ENCODE data around the gene PELI2. TPM values are rescaled to one million over a fixed set of nuclear protein-coding genes. Genes with fewer than 3 reads are reported as not detected.

Gene PELI2
- total RNA-seq, 1 experiment from 2014 or later: 23.5 TPM

DNA sequence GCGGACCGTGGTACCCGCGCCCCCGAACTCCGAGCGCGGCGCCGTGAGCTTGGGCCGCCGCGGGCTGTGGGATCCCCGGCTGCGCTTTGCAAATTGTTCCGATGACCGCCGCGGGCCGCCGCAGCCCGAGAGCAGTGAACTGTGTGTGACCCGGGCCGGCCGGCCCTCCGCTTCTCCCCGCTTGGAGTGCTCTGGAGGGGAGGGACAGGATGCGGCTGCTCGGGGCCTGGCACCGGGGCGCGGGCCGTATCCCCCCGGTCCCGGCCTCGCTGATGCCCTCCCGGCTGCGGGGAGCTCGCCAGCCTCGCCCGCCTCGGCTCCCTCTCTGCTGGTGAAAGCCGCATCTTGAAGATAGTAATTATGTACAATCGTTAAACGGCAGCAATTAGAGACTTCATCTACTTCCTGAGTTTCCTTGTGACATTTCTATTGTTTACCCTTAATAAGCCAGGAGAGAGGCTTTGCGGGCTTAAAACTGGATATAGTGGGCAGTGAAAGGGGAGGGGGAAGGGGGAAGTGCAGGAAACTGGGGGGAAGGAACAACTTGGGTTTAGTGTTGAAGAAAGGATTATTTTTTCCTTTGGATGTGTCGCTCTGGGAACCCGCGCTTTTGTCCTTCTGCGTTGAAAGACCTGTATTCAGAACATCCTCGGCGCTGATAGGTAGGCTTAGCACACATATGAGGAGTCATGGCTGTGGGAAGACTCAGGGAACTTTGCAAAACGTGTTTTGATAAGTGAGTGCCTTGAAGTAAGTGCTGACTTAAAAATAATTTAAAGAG is 1.2 kb downstream of the PELI2 start:
- peak overlapping the region; percentile 74 for H3K4me3 Mint-ChIP-seq
- ChIA-PET POLR2A (interaction anchor here (0.6 kb wide), 2 partner anchors 73 to 75 kb away, joined by 3 to 4 read pairs; no protein-coding TSS in a partner anchor), CTCF (interaction anchor here (0.8 to 1.4 kb wide), 3 partner anchors 221 to 366 kb away, joined by 3 to 5 read pairs (median 3); no protein-coding TSS in a partner anchor)
- peaks cover 38% of the 10 kb centered on the region for H3K4me1 Mint-ChIP-seq
- H3K27me3 Mint-ChIP-seq (ENCODE audit: low read depth): peaks cover 21% of the 10 kb centered on the region
- TF ChIP-seq, protein P1, sequence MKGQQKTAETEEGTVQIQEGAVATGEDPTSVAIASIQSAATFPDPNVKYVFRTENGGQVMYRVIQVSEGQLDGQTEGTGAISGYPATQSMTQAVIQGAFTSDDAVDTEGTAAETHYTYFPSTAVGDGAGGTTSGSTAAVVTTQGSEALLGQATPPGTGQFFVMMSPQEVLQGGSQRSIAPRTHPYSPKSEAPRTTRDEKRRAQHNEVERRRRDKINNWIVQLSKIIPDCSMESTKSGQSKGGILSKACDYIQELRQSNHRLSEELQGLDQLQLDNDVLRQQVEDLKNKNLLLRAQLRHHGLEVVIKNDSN (CRISPR knock-in tag; IDR thresholded peaks at IDR 0.05): no peak
- TF ChIP-seq KAT7 (CRISPR knock-in tag; IDR thresholded peaks at IDR 0.05; ENCODE audit: borderline replicate concordance): 0 out of 2 replicates have a peak, but pooled peaks have one; percentile 22
- no peaks in the 10 kb centered on the region for H3K9me3 Mint-ChIP-seq
- no peak overlapping the region for H3K27ac Mint-ChIP-seq
- ATAC-seq (peak; percentile 37), DNase-seq (ENCODE audit: low spot score) (peak; percentile 50)
- no peaks in the 10 kb centered on the region for H3K36me3 Mint-ChIP-seq

DNA sequence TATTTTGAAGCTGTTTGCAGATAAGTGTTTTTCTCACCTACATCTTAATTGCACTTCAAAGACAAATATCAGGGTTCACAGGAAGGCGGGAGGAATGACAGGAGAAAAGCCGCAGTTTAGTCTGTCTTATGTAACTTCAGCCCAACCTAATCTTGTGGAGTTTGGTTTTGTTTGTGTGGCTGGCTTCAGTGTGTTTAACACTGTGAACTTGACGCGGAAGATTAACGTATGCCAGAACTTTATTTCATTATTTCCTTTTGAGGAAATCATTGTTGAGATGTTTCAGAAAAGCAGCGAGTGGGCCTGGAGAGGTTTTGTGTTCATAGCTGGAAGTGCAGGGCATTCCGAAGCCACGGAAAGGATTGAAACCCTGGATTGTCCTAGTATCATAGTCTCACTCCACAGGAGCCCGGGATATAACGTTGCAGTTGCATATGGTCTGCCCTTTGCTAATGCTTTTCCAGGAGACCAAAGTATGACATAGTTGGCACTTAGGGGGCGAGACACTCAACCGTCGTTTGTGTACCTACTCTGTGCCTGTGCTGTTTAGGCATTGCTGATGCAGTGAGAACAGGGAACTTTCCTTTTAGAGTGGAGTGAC is 2.0 kb downstream of the PELI2 start:
- Mint-ChIP-seq H3K4me1 (peaks cover 42% of the 10 kb centered on the region), H3K36me3 (no peaks in the 10 kb centered on the region), H3K27me3 (ENCODE audit: low read depth) (peaks cover 21% of the 10 kb centered on the region), H3K4me3 (peak overlapping the region; percentile 74), H3K9me3 (no peaks in the 10 kb centered on the region), H3K27ac (no peak overlapping the region)
- no peak for TF ChIP-seq PRRX2 (CRISPR knock-in tag; IDR thresholded peaks at IDR 0.05)
- TF ChIP-seq TP53 (CRISPR knock-in tag; IDR thresholded peaks at IDR 0.05): no peak
- no peak for TF ChIP-seq ZNF263 (CRISPR knock-in tag; IDR thresholded peaks at IDR 0.05; ENCODE audit: low read depth)
- TF ChIP-seq, protein P2, sequence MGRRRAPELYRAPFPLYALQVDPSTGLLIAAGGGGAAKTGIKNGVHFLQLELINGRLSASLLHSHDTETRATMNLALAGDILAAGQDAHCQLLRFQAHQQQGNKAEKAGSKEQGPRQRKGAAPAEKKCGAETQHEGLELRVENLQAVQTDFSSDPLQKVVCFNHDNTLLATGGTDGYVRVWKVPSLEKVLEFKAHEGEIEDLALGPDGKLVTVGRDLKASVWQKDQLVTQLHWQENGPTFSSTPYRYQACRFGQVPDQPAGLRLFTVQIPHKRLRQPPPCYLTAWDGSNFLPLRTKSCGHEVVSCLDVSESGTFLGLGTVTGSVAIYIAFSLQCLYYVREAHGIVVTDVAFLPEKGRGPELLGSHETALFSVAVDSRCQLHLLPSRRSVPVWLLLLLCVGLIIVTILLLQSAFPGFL (CRISPR knock-in tag; IDR thresholded peaks at IDR 0.05; ENCODE audit: borderline replicate concordance): no peak
- no peak for TF ChIP-seq EMX1 (CRISPR knock-in tag; IDR thresholded peaks at IDR 0.05)
- TF ChIP-seq, protein P3, sequence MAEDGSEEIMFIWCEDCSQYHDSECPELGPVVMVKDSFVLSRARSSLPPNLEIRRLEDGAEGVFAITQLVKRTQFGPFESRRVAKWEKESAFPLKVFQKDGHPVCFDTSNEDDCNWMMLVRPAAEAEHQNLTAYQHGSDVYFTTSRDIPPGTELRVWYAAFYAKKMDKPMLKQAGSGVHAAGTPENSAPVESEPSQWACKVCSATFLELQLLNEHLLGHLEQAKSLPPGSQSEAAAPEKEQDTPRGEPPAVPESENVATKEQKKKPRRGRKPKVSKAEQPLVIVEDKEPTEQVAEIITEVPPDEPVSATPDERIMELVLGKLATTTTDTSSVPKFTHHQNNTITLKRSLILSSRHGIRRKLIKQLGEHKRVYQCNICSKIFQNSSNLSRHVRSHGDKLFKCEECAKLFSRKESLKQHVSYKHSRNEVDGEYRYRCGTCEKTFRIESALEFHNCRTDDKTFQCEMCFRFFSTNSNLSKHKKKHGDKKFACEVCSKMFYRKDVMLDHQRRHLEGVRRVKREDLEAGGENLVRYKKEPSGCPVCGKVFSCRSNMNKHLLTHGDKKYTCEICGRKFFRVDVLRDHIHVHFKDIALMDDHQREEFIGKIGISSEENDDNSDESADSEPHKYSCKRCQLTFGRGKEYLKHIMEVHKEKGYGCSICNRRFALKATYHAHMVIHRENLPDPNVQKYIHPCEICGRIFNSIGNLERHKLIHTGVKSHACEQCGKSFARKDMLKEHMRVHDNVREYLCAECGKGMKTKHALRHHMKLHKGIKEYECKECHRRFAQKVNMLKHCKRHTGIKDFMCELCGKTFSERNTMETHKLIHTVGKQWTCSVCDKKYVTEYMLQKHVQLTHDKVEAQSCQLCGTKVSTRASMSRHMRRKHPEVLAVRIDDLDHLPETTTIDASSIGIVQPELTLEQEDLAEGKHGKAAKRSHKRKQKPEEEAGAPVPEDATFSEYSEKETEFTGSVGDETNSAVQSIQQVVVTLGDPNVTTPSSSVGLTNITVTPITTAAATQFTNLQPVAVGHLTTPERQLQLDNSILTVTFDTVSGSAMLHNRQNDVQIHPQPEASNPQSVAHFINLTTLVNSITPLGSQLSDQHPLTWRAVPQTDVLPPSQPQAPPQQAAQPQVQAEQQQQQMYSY (CRISPR knock-in tag; IDR thresholded peaks at IDR 0.05): peak; percentile 60
- TF ChIP-seq, protein P4, sequence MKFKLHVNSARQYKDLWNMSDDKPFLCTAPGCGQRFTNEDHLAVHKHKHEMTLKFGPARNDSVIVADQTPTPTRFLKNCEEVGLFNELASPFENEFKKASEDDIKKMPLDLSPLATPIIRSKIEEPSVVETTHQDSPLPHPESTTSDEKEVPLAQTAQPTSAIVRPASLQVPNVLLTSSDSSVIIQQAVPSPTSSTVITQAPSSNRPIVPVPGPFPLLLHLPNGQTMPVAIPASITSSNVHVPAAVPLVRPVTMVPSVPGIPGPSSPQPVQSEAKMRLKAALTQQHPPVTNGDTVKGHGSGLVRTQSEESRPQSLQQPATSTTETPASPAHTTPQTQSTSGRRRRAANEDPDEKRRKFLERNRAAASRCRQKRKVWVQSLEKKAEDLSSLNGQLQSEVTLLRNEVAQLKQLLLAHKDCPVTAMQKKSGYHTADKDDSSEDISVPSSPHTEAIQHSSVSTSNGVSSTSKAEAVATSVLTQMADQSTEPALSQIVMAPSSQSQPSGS (CRISPR knock-in tag; IDR thresholded peaks at IDR 0.05; ENCODE audit: borderline replicate concordance, low read depth): no peak
- no peak for ATAC-seq
- ChIA-PET POLR2A (no interaction called here), CTCF (interaction anchor here (1.1 to 1.4 kb wide), 2 partner anchors 362 to 367 kb away, joined by 3 to 5 read pairs; no protein-coding TSS in a partner anchor)
- DNase-seq (ENCODE audit: low spot score): no peak

DNA sequence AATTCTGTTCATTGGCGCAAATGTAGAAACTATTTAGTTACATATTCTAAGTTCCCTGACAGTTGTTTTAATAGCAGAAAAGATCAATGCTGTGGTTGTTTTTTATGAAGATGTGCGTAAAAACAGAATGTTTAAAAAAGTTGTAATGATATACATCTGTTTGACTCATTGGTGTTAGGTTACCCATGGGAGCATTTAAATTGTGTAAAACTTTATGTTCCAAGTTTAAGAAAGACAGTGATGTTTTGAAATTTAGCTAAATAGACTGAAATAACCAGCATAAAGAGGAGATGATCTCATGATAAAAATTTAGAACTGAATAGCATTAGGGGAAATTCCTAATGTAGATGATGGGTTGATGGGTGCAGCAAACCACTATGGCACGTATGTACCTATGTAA is 3.6 kb downstream of the PELI2 start:
- ChIA-PET POLR2A (no interaction called here), CTCF (no interaction called here)
- ATAC-seq (no peak), DNase-seq (ENCODE audit: low spot score) (no peak)
- no peak overlapping the region for H3K4me3 Mint-ChIP-seq
- H3K9me3 Mint-ChIP-seq: no peaks in the 10 kb centered on the region
- H3K27me3 Mint-ChIP-seq (ENCODE audit: low read depth): peaks cover 21% of the 10 kb centered on the region
- H3K36me3 Mint-ChIP-seq: no peaks in the 10 kb centered on the region
- H3K27ac Mint-ChIP-seq: no peak overlapping the region
- H3K4me1 Mint-ChIP-seq: peaks cover 40% of the 10 kb centered on the region
- TF ChIP-seq FOXP1 (CRISPR knock-in tag; IDR thresholded peaks at IDR 0.05; ENCODE audit: borderline replicate concordance): no peak
- TF ChIP-seq, protein P2 (CRISPR knock-in tag; IDR thresholded peaks at IDR 0.05; ENCODE audit: borderline replicate concordance): no peak
- TF ChIP-seq NR2C2 (CRISPR knock-in tag; IDR thresholded peaks at IDR 0.05): no peak
- TF ChIP-seq NFE2L1 (CRISPR knock-in tag; IDR thresholded peaks at IDR 0.05): no peak
- TF ChIP-seq, protein P3 (CRISPR knock-in tag; IDR thresholded peaks at IDR 0.05): no peak
- TF ChIP-seq CREM (CRISPR knock-in tag; IDR thresholded peaks at IDR 0.05): no peak
- TF ChIP-seq, protein P5, sequence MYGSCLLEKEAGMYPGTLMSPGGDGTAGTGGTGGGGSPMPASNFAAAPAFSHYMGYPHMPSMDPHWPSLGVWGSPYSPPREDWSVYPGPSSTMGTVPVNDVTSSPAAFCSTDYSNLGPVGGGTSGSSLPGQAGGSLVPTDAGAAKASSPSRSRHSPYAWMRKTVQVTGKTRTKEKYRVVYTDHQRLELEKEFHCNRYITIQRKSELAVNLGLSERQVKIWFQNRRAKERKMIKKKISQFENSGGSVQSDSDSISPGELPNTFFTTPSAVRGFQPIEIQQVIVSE (CRISPR knock-in tag; IDR thresholded peaks at IDR 0.05; ENCODE audit: borderline replicate concordance): no peak
- TF ChIP-seq ZNF121 (CRISPR knock-in tag; IDR thresholded peaks at IDR 0.05): no peak
- TF ChIP-seq PRRX2 (CRISPR knock-in tag; IDR thresholded peaks at IDR 0.05): no peak
- no peak for TF ChIP-seq CREB1 (CRISPR knock-in tag; IDR thresholded peaks at IDR 0.05)

All from WTC11 (cell line).